Mesothelial cell of epicardium (in vitro differentiated cells): Measurements from ENCODE around the gene PNPO. TPM values are rescaled to one million over a fixed set of nuclear protein-coding genes. Genes with fewer than 3 reads are reported as not detected.

Source experiments
- DNase-seq, 2 experiments: peaks; one replicate each; pipeline ENCODE4 v3.0.0; 2021; ENCODE audit warnings: low spot score in 2 of 2; ENCODE audit not compliant: unreplicated experiment in 2 of 2
- H3K27ac Mint-ChIP-seq: 2 replicates; pipeline ENCODE4 v1.8.0; 2021; ENCODE audit warnings: mixed read lengths
- H3K27me3 Mint-ChIP-seq: 2 replicates; pipeline ENCODE4 v1.8.0; 2021; ENCODE audit warnings: low read depth, mixed read lengths
- H3K36me3 Mint-ChIP-seq: 2 replicates; pipeline ENCODE4 v1.8.0; 2021; ENCODE audit warnings: mixed read lengths
- H3K4me1 Mint-ChIP-seq: 2 replicates; pipeline ENCODE4 v1.8.0; 2021; ENCODE audit warnings: mixed read lengths
- H3K4me3 Mint-ChIP-seq: 2 replicates; pipeline ENCODE4 v1.8.0; 2021; ENCODE audit warnings: mild to moderate bottlenecking, moderate library complexity, mixed read lengths
- H3K9me3 Mint-ChIP-seq: 2 replicates; pipeline ENCODE4 v1.8.0; 2021; ENCODE audit warnings: mixed read lengths
- CTCF ChIP-seq: fragments of 200-600 bp; sonication (generic); IDR thresholded peaks from one replicate; pipeline ENCODE4 v1.5.0; 2021; ENCODE audit warnings: antibody characterized with exemption; ENCODE audit not compliant: unreplicated experiment
- total RNA-seq: library from RNA; stranded (reverse); gene quantifications from 3 replicates; pipeline ENCODE4 v1.2.1, GENCODE V29; 2021

The PNPO gene
- total RNA-seq, 1 donor from 2014 or later = 7.4 TPM

DNA sequence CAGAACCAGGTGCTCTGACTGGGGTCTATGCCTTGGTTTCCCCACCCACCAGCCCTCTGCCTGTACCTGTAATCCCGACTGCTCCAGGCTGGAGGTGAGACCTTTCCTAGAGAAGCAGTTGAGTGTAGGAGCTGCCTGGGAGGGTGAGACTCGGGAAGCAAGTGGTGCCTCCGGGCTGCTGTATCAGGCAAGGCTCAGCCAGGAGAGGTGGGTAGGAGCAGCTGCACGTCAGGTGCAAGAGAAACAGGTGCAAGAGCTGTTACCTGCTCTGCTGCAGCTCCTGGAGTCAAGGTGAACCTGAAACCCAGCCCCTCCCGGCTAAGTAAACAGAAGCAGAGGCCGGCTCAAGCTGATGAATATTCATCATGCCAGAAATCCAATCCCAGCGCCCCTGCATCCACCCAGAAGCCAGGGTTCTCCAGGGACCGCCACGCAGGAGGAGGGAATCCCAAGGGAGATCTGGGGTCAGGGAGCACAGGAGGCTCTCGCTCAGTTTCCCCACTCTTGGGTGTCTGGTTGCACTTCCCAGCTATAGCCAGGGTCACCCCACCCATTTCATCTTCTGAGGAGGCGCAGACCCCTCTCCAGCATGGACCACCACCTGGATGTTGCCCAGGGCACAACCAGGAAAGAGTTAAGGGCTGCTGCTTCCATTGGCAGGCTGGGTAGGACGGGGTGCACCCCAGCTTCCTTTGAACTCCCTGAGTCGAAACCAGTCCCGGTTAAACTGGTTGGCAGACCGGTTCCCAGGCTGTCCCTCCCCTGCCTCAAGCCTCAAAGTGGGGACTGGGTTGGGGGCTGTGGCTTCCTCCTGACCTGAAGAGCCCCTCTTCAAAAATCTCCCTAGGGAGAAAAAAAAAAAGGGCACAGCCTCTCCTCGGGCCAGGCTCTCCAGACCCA lies 16.5 kb downstream of the PNPO start, which contains the start of gene PRR15L:
Gene PRR15L (minus strand): TSS at position 293 of the 900 bp plus-strand sequence. CDS start 4,649 bp downstream, outside the sequence.
- peaks cover 57% of the 10 kb centered on the region for H3K4me1 Mint-ChIP-seq
- H3K9me3 Mint-ChIP-seq = peaks cover 4% of the 10 kb centered on the region
- TF ChIP-seq CTCF = no peak
- DNase-seq = no peak
- H3K27me3 Mint-ChIP-seq = no peaks in the 10 kb centered on the region
- peak within 1 kb of the TSS; percentile 60 for H3K4me3 Mint-ChIP-seq
- H3K36me3 Mint-ChIP-seq = no peaks in the 10 kb centered on the region
- peak within 1 kb of the TSS; percentile 48 for H3K27ac Mint-ChIP-seq

- DNase-seq = no peak
Observed at GRCh38 chr17:47959825-47960655, 18.7 kb downstream of the PNPO start.

DNA sequence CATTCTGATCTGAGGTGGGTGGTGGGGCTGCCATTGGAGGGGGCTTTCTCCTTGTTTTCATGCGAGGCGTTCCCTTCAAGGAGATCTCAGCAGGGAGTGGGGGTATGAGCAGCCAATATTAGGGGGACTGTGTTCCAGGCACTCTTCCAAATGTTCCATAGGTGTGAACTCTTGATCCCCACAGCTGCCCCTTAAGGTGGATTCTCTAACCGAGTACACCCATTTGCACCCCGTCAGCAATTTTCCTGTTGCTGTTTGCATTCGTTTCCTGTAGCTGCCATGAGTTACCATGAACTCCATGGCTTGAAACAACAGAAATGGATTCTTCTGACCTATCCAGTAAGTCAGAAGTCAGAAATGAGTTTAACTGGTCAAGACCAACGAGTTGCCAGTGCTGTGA lies 20.0 kb downstream of the PNPO start:
- no peak overlapping the region for H3K27ac Mint-ChIP-seq
- no peak for TF ChIP-seq CTCF
- DNase-seq = no peak
- H3K4me3 Mint-ChIP-seq = no peak overlapping the region
- H3K9me3 Mint-ChIP-seq = peaks cover 4% of the 10 kb centered on the region
- no peaks in the 10 kb centered on the region for H3K36me3 Mint-ChIP-seq
- no peaks in the 10 kb centered on the region for H3K27me3 Mint-ChIP-seq
- peaks cover 50% of the 10 kb centered on the region for H3K4me1 Mint-ChIP-seq

More at GRCh38 chr17:47959825-47960655, 18.7 kb downstream of the PNPO start:
- Mint-ChIP-seq H3K4me1 (peaks cover 51% of the 10 kb centered on the region), H3K4me3 (no peak overlapping the region), H3K27me3 (no peaks in the 10 kb centered on the region), H3K9me3 (peaks cover 4% of the 10 kb centered on the region), H3K36me3 (no peaks in the 10 kb centered on the region), H3K27ac (no peak overlapping the region)
- TF ChIP-seq CTCF = no peak

- H3K27ac Mint-ChIP-seq = no peak overlapping the region
Observed at GRCh38 chr17:47962901-47963300, 21.5 kb downstream of the PNPO start.

More at GRCh38 chr17:47962901-47963300, 21.5 kb downstream of the PNPO start:
- no peak for DNase-seq
- no peaks in the 10 kb centered on the region for H3K27me3 Mint-ChIP-seq
- peaks cover 43% of the 10 kb centered on the region for H3K4me1 Mint-ChIP-seq
- H3K36me3 Mint-ChIP-seq = no peaks in the 10 kb centered on the region
- H3K9me3 Mint-ChIP-seq = peaks cover 4% of the 10 kb centered on the region
- no peak overlapping the region for H3K4me3 Mint-ChIP-seq
- TF ChIP-seq CTCF = no peak
